ENCODE results near the gene ZBTB34.

Gene ZBTB34

DNA sequence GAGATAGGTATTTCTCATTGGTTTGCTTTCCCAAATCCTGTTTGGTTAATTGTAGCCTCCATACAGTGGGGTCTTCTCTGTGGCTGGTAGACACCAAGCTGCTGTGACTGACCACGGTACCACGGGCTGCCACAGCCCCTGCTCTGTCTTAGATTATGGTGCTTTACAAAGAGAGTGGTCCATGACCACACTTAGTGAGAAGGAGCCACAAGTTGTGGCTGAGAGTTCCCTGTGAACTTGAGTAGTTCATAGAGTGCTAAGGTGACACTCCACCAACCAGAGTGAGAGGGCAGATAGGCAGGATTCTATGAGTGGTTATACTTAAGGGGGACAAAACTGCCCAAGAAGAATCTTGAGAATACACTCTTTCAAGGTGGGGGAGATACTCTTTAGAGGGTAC is 25.8 kb upstream of the ZBTB34 start:
- H3K79me2 ChIP-seq (ENCODE audit: control insufficient read depth, low read length) = peaks cover 39% of the 10 kb centered on the region
- H3K9me2 ChIP-seq (replicated peaks; ENCODE audit: control insufficient read depth, low read length) = no peaks in the 10 kb centered on the region
- H3K9me3 ChIP-seq (ENCODE audit: control insufficient read depth, insufficient read depth, low read length) = no peaks in the 10 kb centered on the region
- H4K20me1 ChIP-seq (ENCODE audit: control insufficient read depth, insufficient read depth, low read depth, low read length) = no peaks in the 10 kb centered on the region; the same call in 1 of the 2 replicates
- H3K27ac ChIP-seq (ENCODE audit: low read depth, low read length) = no peak overlapping the region
- H3K4me3 ChIP-seq (ENCODE audit: low read length) = no peak overlapping the region
- H3K4me1 ChIP-seq (ENCODE audit: control insufficient read depth, low read length) = peaks cover 34% of the 10 kb centered on the region
- peaks cover 33% of the 10 kb centered on the region for H3K36me3 ChIP-seq (ENCODE audit: control insufficient read depth, low read length)
- TF ChIP-seq CTCF (IDR thresholded peaks at IDR 0.05; ENCODE audit: low read depth, low read length, poor library complexity, severe bottlenecking) (no peak), EZH2phosphoT487 (IDR thresholded peaks at IDR 0.05; ENCODE audit: borderline replicate concordance, low read length) (no peak)
- H3F3A ChIP-seq (ENCODE audit: control insufficient read depth, insufficient read depth) = no peaks in the 10 kb centered on the region
- H3K27me3 ChIP-seq (ENCODE audit: control insufficient read depth, low read length) = no peaks in the 10 kb centered on the region
- no peak overlapping the region for H3K4me2 ChIP-seq (ENCODE audit: low read length)

- Histone ChIP-seq H3K27me3 (ENCODE audit: control insufficient read depth, low read length) (no peaks in the 10 kb centered on the region), H3K9me3 (ENCODE audit: control insufficient read depth, insufficient read depth, low read length) (no peaks in the 10 kb centered on the region), H3K4me3 (ENCODE audit: low read length) (no peak overlapping the region), H3K79me2 (ENCODE audit: control insufficient read depth, low read length) (peaks cover 39% of the 10 kb centered on the region), H3K4me1 (ENCODE audit: control insufficient read depth, low read length) (peaks cover 34% of the 10 kb centered on the region), H3K4me2 (ENCODE audit: low read length) (no peak overlapping the region), H4K20me1 (ENCODE audit: control insufficient read depth, insufficient read depth, low read depth, low read length) (no peaks in the 10 kb centered on the region; the same call in 1 of the 2 replicates), H3F3A (ENCODE audit: control insufficient read depth, insufficient read depth) (no peaks in the 10 kb centered on the region), H3K27ac (ENCODE audit: low read depth, low read length) (no peak overlapping the region), H3K9me2 (replicated peaks; ENCODE audit: control insufficient read depth, low read length) (no peaks in the 10 kb centered on the region), H3K36me3 (ENCODE audit: control insufficient read depth, low read length) (peaks cover 33% of the 10 kb centered on the region)
- no peak for TF ChIP-seq CTCF (IDR thresholded peaks at IDR 0.05; ENCODE audit: low read depth, low read length, poor library complexity, severe bottlenecking)
- TF ChIP-seq EZH2phosphoT487 (IDR thresholded peaks at IDR 0.05; ENCODE audit: borderline replicate concordance, low read length) = no peak
Observed at GRCh38 chr9:126836216-126836615, 24.2 kb upstream of the ZBTB34 start.

DNA sequence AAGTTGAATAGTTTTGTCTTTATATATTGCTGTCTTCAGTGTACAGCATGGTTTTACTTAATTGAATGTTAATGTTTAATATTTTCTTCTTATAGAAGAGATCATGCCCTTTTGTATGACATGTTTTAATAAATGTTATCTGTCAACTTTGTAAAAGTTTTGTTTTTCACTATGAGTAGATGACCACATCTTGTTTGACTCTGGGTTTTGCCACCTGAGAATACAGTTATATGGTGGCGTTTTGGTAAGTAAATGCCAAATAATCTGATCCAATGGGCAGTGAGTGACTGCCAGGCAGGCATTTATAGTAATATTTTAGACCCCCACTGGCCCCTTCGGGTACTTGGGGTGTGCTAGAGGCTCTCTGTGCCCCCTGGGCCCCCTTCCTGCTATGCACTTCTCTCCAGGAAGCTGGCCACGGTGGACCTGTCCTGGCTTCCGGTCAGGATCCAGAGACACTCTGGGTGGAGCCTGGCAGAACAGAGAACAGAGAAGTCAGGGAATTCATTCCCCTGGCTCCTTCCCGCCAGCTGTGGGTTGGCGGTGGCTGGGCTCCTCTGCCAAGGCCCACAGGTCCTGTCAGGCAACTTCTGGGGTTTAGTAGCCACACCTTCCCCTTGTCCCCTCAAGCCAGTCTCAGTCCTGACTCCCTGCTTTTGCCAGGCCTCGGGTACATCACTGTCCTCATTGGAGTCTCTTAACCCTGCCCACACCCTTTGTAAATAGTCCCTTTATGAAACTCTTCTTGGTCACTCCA is 22.2 kb upstream of the ZBTB34 start:
- Histone ChIP-seq H3K9me3 (ENCODE audit: control insufficient read depth, insufficient read depth, low read length) (no peaks in the 10 kb centered on the region), H3K9me2 (replicated peaks; ENCODE audit: control insufficient read depth, low read length) (no peaks in the 10 kb centered on the region), H3K4me1 (ENCODE audit: control insufficient read depth, low read length) (peaks cover 22% of the 10 kb centered on the region), H3K79me2 (ENCODE audit: control insufficient read depth, low read length) (peaks cover 32% of the 10 kb centered on the region), H3K4me2 (ENCODE audit: low read length) (no peak overlapping the region), H3F3A (ENCODE audit: control insufficient read depth, insufficient read depth) (no peaks in the 10 kb centered on the region), H3K27me3 (ENCODE audit: control insufficient read depth, low read length) (no peaks in the 10 kb centered on the region), H3K36me3 (ENCODE audit: control insufficient read depth, low read length) (peaks cover 21% of the 10 kb centered on the region), H3K27ac (ENCODE audit: low read depth, low read length) (no peak overlapping the region), H4K20me1 (ENCODE audit: control insufficient read depth, insufficient read depth, low read depth, low read length) (no peaks in the 10 kb centered on the region; the same call in 1 of the 2 replicates), H3K4me3 (ENCODE audit: low read length) (no peak overlapping the region)
- no peak for TF ChIP-seq CTCF (IDR thresholded peaks at IDR 0.05; ENCODE audit: low read depth, low read length, poor library complexity, severe bottlenecking)
- no peak for TF ChIP-seq EZH2phosphoT487 (IDR thresholded peaks at IDR 0.05; ENCODE audit: borderline replicate concordance, low read length)

All from DOHH2 (cell line).